ENCODE results near the gene CNKSR3.

DNA sequence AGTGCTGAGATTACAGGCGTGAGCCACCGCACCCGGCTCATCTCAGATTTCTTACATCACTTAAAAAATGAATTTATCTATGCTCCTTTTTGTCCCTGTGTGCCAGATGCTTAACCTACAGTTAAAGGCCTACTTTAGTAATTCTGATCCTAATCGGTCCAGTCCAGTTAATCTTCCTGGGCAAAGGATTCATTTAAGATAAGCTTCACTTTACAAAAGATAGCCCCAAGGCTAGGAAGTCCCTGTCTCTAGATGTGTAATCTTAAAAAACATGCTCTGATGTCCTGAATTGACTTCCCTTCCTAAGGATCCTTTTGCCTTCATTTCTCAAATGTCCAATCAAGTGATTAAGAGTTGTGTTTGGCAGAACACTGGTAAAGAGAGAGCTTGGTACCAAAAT lies 85.5 kb downstream of the CNKSR3 start:
- TF ChIP-seq MAX (IDR thresholded peaks at IDR 0.05) (no peak), TEAD4 (IDR thresholded peaks at IDR 0.05) (no peak), CREB1 (IDR thresholded peaks at IDR 0.05; ENCODE audit: low read depth) (no peak), YY1 (IDR thresholded peaks at IDR 0.05; ENCODE audit: low read depth) (no peak), RAD21 (IDR thresholded peaks at IDR 0.05; ENCODE audit: low read depth) (no peak), TCF12 (IDR thresholded peaks at IDR 0.05; ENCODE audit: low read depth) (no peak), USF1 (IDR thresholded peaks at IDR 0.05) (no peak), TAF1 (IDR thresholded peaks at IDR 0.05; ENCODE audit: low read depth) (no peak), EP300 (IDR thresholded peaks at IDR 0.05; ENCODE audit: borderline replicate concordance) (no peak), FOXM1 (IDR thresholded peaks at IDR 0.05; ENCODE audit: borderline replicate concordance, low read depth) (no peak), NFIC (IDR thresholded peaks at IDR 0.05) (no peak), CEBPB (IDR thresholded peaks at IDR 0.05) (no peak), EGR1 (IDR thresholded peaks at IDR 0.05) (no peak)
- TF ChIP-seq, protein P1, sequence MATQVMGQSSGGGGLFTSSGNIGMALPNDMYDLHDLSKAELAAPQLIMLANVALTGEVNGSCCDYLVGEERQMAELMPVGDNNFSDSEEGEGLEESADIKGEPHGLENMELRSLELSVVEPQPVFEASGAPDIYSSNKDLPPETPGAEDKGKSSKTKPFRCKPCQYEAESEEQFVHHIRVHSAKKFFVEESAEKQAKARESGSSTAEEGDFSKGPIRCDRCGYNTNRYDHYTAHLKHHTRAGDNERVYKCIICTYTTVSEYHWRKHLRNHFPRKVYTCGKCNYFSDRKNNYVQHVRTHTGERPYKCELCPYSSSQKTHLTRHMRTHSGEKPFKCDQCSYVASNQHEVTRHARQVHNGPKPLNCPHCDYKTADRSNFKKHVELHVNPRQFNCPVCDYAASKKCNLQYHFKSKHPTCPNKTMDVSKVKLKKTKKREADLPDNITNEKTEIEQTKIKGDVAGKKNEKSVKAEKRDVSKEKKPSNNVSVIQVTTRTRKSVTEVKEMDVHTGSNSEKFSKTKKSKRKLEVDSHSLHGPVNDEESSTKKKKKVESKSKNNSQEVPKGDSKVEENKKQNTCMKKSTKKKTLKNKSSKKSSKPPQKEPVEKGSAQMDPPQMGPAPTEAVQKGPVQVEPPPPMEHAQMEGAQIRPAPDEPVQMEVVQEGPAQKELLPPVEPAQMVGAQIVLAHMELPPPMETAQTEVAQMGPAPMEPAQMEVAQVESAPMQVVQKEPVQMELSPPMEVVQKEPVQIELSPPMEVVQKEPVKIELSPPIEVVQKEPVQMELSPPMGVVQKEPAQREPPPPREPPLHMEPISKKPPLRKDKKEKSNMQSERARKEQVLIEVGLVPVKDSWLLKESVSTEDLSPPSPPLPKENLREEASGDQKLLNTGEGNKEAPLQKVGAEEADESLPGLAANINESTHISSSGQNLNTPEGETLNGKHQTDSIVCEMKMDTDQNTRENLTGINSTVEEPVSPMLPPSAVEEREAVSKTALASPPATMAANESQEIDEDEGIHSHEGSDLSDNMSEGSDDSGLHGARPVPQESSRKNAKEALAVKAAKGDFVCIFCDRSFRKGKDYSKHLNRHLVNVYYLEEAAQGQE (IDR thresholded peaks at IDR 0.05; ENCODE audit: low read depth) = no peak
